HG03457 (cell line): Measurements from ENCODE around the gene HTRA3.

Source experiments
- ATAC-seq: cut with Tn5 transposase; IDR thresholded peaks from one replicate; pipeline ENCODE4 v1.9.1; 2021; ENCODE audit warnings: moderate number of reproducible peaks; ENCODE audit not compliant: unreplicated experiment

The HTRA3 gene

GRCh38 chr4:8245884-8246833 lies 23.4 kb upstream of the HTRA3 start:
- no peak for ATAC-seq

- ATAC-seq, result no peak
Observed at GRCh38 chr4:8247047-8247930, 22.3 kb upstream of the HTRA3 start.

GRCh38 chr4:8248091-8248490 lies 21.5 kb upstream of the HTRA3 start:
- ATAC-seq, result no peak

GRCh38 chr4:8250227-8250626 lies 19.3 kb upstream of the HTRA3 start:
- no peak for ATAC-seq

- no peak for ATAC-seq
Observed at GRCh38 chr4:8250637-8251036, 18.9 kb upstream of the HTRA3 start.

GRCh38 chr4:8251110-8251883 lies 18.3 kb upstream of the HTRA3 start:
- ATAC-seq, result no peak

- no peak for ATAC-seq
Observed at GRCh38 chr4:8252301-8253173, 17.0 kb upstream of the HTRA3 start.

- no peak for ATAC-seq
Observed at GRCh38 chr4:8254076-8254475, 15.5 kb upstream of the HTRA3 start.

GRCh38 chr4:8255698-8256441 lies 13.7 kb upstream of the HTRA3 start:
- no peak for ATAC-seq

- ATAC-seq, result no peak
Observed at GRCh38 chr4:8257854-8258253, 11.7 kb upstream of the HTRA3 start.

GRCh38 chr4:8258552-8259212 lies 10.9 kb upstream of the HTRA3 start:
- ATAC-seq, result no peak

GRCh38 chr4:8259743-8260430 lies 9.7 kb upstream of the HTRA3 start:
- ATAC-seq, result no peak

- no peak for ATAC-seq
Observed at GRCh38 chr4:8260656-8261111, 8.9 kb upstream of the HTRA3 start.

- no peak for ATAC-seq
Observed at GRCh38 chr4:8261851-8262535, 7.6 kb upstream of the HTRA3 start.

- no peak for ATAC-seq
Observed at GRCh38 chr4:8262637-8263322, 6.8 kb upstream of the HTRA3 start.

GRCh38 chr4:8263397-8263796 lies 6.2 kb upstream of the HTRA3 start:
- ATAC-seq, result no peak

- no peak for ATAC-seq
Observed at GRCh38 chr4:8264106-8264505, 5.4 kb upstream of the HTRA3 start.
